ENCODE results near the gene ESR2. TPM values are rescaled to one million over a fixed set of nuclear protein-coding genes. Genes with fewer than 3 reads are reported as not detected.
A peak's percentile ranks its signal among the peaks of the same experiment; 100 is the strongest.

ESR2 gene
- total RNA-seq, 1 experiment from 2014 or later = 0.15 TPM

- H3K23ac ChIP-seq (ENCODE audit: insufficient read length, low read depth, low read length) = no peak overlapping the region
- H2AFZ ChIP-seq (ENCODE audit: low read length) = no peak overlapping the region
- H3T11ph ChIP-seq (ENCODE audit: low read length) = no peak overlapping the region
- H3K14ac ChIP-seq (ENCODE audit: insufficient read depth, low read length) = 0 out of 2 replicates have a peak overlapping the region, but pooled peaks have one; percentile 46
- peaks cover 77 to 79% of the 10 kb centered on the region in 2 experiments for H3K4me1 Mint-ChIP-seq
- no peak overlapping the region for H2BK20ac ChIP-seq (ENCODE audit: low read depth, low read length, poor library complexity, severe bottlenecking)
- H3K56ac ChIP-seq (ENCODE audit: insufficient read length, low read depth, low read length) = no peak overlapping the region
- H2BK120ac ChIP-seq (ENCODE audit: low read depth, low read length, poor library complexity, severe bottlenecking) = no peak overlapping the region
- H3K18ac ChIP-seq (ENCODE audit: insufficient read length, low read depth, low read length) = peak overlapping the region; percentile 0
- no peak overlapping the region for H3K27ac ChIP-seq (ENCODE audit: insufficient read length, low read depth, low read length)
- H4K5ac ChIP-seq (ENCODE audit: insufficient read length, low read depth, low read length) = no peak overlapping the region
- peak overlapping the region; percentile 71 to 79 for H3K4me3 Mint-ChIP-seq
- no peaks in the 10 kb centered on the region for H3K79me1 ChIP-seq (ENCODE audit: insufficient read depth, low read depth, low read length, poor library complexity, severe bottlenecking)
- WGBS (ENCODE audit: extremely low coverage, insufficient read length, low lambda C conversion rate) = no CpG with 5 or more reads among the region's 20 CpGs
- H3K27ac Mint-ChIP-seq = peak overlapping the region in 1 of 3 experiments; percentile 78; a peak in 2 of 7 replicates
- no peaks in the 10 kb centered on the region for H3K79me2 ChIP-seq (ENCODE audit: insufficient read depth, low read length)
- H2AK5ac ChIP-seq (ENCODE audit: insufficient read length, low read length) = no peak overlapping the region
- DNase-seq = peak; percentile 67
- H3K4me2 ChIP-seq (ENCODE audit: insufficient read depth, insufficient read length, low read length) = peak overlapping the region; percentile 49
- H3K9me3 ChIP-seq (ENCODE audit: control insufficient read depth, low read depth, low read length) = no peaks in the 10 kb centered on the region
- H3K4ac ChIP-seq (ENCODE audit: low read depth, low read length) = no peak overlapping the region
- no peak overlapping the region for H2BK15ac ChIP-seq (ENCODE audit: low read depth, low read length)
- H4K8ac ChIP-seq (replicated peaks; ENCODE audit: insufficient read length, low read depth, low read length) = no peak overlapping the region
- H3K36me3 Mint-ChIP-seq (ENCODE audit: insufficient read depth in 1 of 3, low read depth in 3 of 3) = peaks cover 3 to 12% (median 8%) of the 10 kb centered on the region in 3 experiments; a peak in 3 of 7 replicates
- no peaks in the 10 kb centered on the region for H3K27me3 ChIP-seq (ENCODE audit: insufficient read depth, low read length)
- no peaks in the 10 kb centered on the region for H3K27me3 Mint-ChIP-seq (ENCODE audit: low read depth)
- H3K9ac ChIP-seq (ENCODE audit: extremely low read depth, insufficient read length, low read length) = no peak overlapping the region
- no peak overlapping the region for H2BK5ac ChIP-seq (ENCODE audit: insufficient read length, low read length)
- H4K20me1 ChIP-seq (ENCODE audit: control insufficient read depth, insufficient read depth, insufficient read length) = no peaks in the 10 kb centered on the region
- peaks cover 4% of the 10 kb centered on the region for H3K23me2 ChIP-seq (ENCODE audit: insufficient read length, low read depth, low read length, poor library complexity, severe bottlenecking)
- TF ChIP-seq, protein P1, sequence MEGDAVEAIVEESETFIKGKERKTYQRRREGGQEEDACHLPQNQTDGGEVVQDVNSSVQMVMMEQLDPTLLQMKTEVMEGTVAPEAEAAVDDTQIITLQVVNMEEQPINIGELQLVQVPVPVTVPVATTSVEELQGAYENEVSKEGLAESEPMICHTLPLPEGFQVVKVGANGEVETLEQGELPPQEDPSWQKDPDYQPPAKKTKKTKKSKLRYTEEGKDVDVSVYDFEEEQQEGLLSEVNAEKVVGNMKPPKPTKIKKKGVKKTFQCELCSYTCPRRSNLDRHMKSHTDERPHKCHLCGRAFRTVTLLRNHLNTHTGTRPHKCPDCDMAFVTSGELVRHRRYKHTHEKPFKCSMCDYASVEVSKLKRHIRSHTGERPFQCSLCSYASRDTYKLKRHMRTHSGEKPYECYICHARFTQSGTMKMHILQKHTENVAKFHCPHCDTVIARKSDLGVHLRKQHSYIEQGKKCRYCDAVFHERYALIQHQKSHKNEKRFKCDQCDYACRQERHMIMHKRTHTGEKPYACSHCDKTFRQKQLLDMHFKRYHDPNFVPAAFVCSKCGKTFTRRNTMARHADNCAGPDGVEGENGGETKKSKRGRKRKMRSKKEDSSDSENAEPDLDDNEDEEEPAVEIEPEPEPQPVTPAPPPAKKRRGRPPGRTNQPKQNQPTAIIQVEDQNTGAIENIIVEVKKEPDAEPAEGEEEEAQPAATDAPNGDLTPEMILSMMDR (conservative IDR thresholded peaks at IDR 0.05) = no peak
- H4K91ac ChIP-seq (ENCODE audit: insufficient read length, low read depth, low read length) = no peak overlapping the region
- H3K9me3 Mint-ChIP-seq = no peaks in the 10 kb centered on the region; a peak in 1 of 5 replicates
- no peak overlapping the region for H2BK12ac ChIP-seq (ENCODE audit: insufficient read length, low read depth, low read length)
- no peaks in the 10 kb centered on the region; the same call in 1 of the 2 replicates for H3K4me1 ChIP-seq (ENCODE audit: insufficient read depth, low read length)
These were observed 97.3 kb downstream of the ESR2 start for GRCh38 chr14:64196814-64197411.
